ENCODE results near the gene PPP1R2B.
"Not testable (repeated sequence)": the region's sequence is repeated elsewhere in the genome, so short reads cannot be mapped to it uniquely, and the experiment has no call there.

DNA sequence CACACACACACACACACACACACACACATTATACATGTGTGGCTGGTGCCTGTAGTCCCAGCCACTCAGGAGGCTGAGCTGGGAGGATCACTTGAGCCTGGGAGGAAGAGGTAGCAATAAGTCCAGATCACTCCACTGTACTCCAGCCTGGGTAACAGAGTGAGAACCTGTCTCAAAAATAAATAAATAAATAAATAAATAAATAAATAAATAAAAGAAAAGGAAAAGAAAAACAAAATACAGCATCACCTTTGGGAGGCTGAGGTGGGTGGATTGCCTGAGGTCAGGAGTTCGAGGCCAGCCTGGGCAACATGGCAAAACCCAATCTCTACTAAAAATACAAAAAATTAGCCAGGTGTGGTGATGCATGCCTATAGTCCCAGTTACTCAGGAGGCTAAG lies 1.6 kb upstream of the PPP1R2B start:
- TF ChIP-seq, protein P1, sequence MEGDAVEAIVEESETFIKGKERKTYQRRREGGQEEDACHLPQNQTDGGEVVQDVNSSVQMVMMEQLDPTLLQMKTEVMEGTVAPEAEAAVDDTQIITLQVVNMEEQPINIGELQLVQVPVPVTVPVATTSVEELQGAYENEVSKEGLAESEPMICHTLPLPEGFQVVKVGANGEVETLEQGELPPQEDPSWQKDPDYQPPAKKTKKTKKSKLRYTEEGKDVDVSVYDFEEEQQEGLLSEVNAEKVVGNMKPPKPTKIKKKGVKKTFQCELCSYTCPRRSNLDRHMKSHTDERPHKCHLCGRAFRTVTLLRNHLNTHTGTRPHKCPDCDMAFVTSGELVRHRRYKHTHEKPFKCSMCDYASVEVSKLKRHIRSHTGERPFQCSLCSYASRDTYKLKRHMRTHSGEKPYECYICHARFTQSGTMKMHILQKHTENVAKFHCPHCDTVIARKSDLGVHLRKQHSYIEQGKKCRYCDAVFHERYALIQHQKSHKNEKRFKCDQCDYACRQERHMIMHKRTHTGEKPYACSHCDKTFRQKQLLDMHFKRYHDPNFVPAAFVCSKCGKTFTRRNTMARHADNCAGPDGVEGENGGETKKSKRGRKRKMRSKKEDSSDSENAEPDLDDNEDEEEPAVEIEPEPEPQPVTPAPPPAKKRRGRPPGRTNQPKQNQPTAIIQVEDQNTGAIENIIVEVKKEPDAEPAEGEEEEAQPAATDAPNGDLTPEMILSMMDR (IDR thresholded peaks at IDR 0.05), result not testable (repeated sequence)
- not testable (repeated sequence) for TF ChIP-seq POLR2A (IDR thresholded peaks at IDR 0.05)
